ENCODE results near the gene CHD6.

Gene CHD6

DNA sequence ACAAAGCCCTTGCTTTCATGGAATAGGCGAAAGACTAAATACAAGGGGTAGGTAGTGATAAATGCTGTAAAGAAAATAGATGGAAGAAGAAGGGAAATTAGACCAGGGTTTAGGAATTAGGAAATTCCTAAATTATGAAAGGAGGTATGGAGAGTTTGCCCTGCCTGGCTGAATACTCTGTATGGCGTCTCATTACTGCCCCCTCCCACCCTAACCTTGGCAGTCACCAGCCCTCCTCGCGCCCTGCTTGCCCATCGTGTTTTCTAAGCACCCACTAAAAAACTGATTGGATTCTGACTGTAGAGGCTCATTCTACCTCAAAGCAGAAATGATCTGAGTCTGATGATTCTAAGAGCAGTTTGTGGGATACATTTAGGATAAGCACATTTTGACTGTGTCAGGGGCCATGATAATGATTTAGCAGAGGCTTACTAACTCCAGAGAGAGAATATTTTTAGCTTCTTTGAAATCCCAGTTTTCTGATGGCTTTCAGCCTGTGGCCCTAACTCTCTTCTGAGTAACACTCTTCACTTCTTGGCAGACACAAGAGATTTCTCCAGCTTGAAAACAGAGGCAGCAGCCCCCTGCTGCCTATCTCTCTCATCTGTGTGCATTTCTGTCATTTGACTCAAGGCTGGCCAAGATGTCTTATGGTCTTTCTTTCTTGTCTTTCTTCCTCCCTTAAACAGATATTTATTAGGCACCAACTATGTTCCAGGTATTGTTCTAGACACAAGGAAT, 1.4 kb upstream of the CHD6 start:
- Histone ChIP-seq H3K36me3 (ENCODE audit: control insufficient read depth, insufficient read depth, low read length) (no peaks in the 10 kb centered on the region), H3K4me2 (ENCODE audit: low read length) (peak overlapping the region; percentile 60), H3K9ac (no peak overlapping the region), H3K27ac (peak overlapping the region; percentile 69), H3K79me2 (peaks cover 19% of the 10 kb centered on the region), H2AFZ (peak overlapping the region; percentile 85), H3K27me3 (ENCODE audit: control insufficient read depth, insufficient read depth, low read length) (no peaks in the 10 kb centered on the region), H3K4me1 (peaks cover 13% of the 10 kb centered on the region), H3K9me3 (ENCODE audit: control insufficient read depth, low read length) (no peaks in the 10 kb centered on the region), H3K4me3 (ENCODE audit: low read depth, low read length) (peak overlapping the region; percentile 40)
- TF ChIP-seq CTCF (IDR thresholded peaks at IDR 0.05) = no peak

GRCh38 chr20:41618807-41619311, 682 bp upstream of the CHD6 start:
- Histone ChIP-seq H3K4me3 (ENCODE audit: low read depth, low read length) (peak overlapping the region; percentile 40), H3K79me2 (peaks cover 20% of the 10 kb centered on the region), H3K27ac (peak overlapping the region; percentile 69), H3K27me3 (ENCODE audit: control insufficient read depth, insufficient read depth, low read length) (no peaks in the 10 kb centered on the region), H3K4me2 (ENCODE audit: low read length) (peak overlapping the region; percentile 60), H3K9ac (no peak overlapping the region), H3K36me3 (ENCODE audit: control insufficient read depth, insufficient read depth, low read length) (no peaks in the 10 kb centered on the region), H3K9me3 (ENCODE audit: control insufficient read depth, low read length) (no peaks in the 10 kb centered on the region), H2AFZ (peak overlapping the region; percentile 85), H3K4me1 (peaks cover 13% of the 10 kb centered on the region)
- no peak for TF ChIP-seq CTCF (IDR thresholded peaks at IDR 0.05)

DNA sequence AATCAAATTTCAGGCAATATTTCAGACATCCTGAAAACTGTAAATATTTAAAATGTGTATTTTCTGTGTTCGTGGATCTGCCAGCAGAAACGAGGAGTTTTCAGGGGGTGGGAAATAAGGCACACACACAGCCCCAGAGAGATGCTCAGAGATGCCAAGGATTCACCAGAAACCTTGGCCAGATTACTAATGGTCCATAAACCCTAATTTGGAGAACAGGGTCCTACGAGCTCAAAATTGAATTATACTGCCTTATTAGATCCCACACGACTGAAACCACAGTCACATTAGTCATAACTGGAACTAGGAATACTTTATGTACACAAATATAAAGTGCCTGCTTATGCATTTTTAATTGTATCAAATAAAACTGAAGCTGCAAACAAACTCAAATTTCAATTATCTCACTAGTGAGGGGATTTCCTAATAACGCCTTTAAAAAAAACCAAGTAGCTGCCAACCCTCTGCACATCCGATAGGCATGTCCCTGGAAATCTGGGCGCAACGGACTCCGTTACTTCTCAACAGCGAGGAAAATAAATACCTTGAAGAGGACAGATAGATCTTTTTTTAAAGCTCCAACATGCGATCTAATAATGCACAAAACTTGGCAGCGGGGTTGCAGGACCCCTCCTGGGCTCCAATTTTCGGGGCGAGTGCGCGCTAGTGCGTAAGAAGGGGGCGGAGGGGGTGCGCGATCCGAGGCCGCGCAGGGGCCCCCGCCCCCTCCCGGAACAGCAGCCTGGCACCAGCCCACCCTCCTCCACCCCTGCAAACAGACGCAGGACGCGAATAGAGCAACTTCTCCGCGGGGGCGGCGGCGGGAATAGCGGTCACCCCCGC, 897 bp downstream of the CHD6 start:
- Histone ChIP-seq H3K4me1 (peaks cover 13% of the 10 kb centered on the region), H3K4me3 (ENCODE audit: low read depth, low read length) (peak overlapping the region; percentile 66), H3K79me2 (peaks cover 31% of the 10 kb centered on the region), H3K36me3 (ENCODE audit: control insufficient read depth, insufficient read depth, low read length) (no peaks in the 10 kb centered on the region), H3K4me2 (ENCODE audit: low read length) (peak overlapping the region; percentile 84), H3K27ac (peak overlapping the region; percentile 37), H2AFZ (peak overlapping the region; percentile 74), H3K9me3 (ENCODE audit: control insufficient read depth, low read length) (no peaks in the 10 kb centered on the region), H3K9ac (peak overlapping the region; percentile 34), H3K27me3 (ENCODE audit: control insufficient read depth, insufficient read depth, low read length) (no peaks in the 10 kb centered on the region)
- TF ChIP-seq CTCF (IDR thresholded peaks at IDR 0.05) = no peak

GRCh38 chr20:41616228-41616627, 1.9 kb downstream of the CHD6 start:
- H3K4me1 ChIP-seq = peaks cover 13% of the 10 kb centered on the region
- H3K4me3 ChIP-seq (ENCODE audit: low read depth, low read length) = no peak overlapping the region
- no peaks in the 10 kb centered on the region for H3K36me3 ChIP-seq (ENCODE audit: control insufficient read depth, insufficient read depth, low read length)
- no peaks in the 10 kb centered on the region for H3K27me3 ChIP-seq (ENCODE audit: control insufficient read depth, insufficient read depth, low read length)
- no peak overlapping the region for H2AFZ ChIP-seq
- H3K4me2 ChIP-seq (ENCODE audit: low read length) = peak overlapping the region; percentile 84
- H3K79me2 ChIP-seq = peaks cover 40% of the 10 kb centered on the region
- peak overlapping the region; percentile 0 for H3K27ac ChIP-seq
- no peaks in the 10 kb centered on the region for H3K9me3 ChIP-seq (ENCODE audit: control insufficient read depth, low read length)
- H3K9ac ChIP-seq = no peak overlapping the region
- no peak for TF ChIP-seq CTCF (IDR thresholded peaks at IDR 0.05)

Data from parathyroid adenoma (tissue), 2 donors.